Hematopoietic multipotent progenitor cell treated with erythropoietin and hydrocortisone succinate and interleukin-3 and kit ligand, for 6 days (in vitro differentiated cells): ENCODE measurements around the gene ZNRF3.
"Not testable (repeated sequence)": the region's sequence is repeated elsewhere in the genome, so short reads cannot be mapped to it uniquely, and the experiment has no call there.

Experiments
- DNase-seq: peaks from one replicate; pipeline ENCODE4 v3.0.0-alpha.2; 2015

Gene ZNRF3

GRCh38 chr22:29073618-29074275, 190.4 kb downstream of the ZNRF3 start:
- peak; percentile 58 for DNase-seq

DNA sequence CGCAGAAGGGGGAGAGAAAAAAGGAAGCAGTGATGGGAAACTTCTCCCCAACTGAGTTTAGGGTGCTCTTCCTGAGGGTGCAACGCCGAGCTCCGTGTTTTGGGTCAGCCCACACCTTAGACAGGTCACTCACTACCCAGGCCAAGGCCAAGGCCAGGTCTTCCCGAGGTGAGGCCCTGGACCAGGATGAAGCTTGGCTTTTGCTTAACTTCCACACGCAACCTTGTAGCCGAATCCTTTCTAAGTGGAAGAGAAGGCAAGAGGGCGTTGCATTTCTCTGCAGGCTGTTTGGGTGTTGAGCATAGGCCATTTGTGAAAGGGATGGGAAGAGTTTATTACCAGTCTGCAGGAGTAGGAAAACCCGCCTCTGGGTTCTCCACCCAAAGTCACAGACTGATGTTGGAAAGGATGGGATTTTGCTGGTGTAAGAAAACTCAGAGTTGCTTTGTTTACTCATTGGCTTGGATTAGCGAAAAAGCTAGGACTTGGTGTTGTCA, 191.0 kb downstream of the ZNRF3 start:
- no peak for DNase-seq

DNA sequence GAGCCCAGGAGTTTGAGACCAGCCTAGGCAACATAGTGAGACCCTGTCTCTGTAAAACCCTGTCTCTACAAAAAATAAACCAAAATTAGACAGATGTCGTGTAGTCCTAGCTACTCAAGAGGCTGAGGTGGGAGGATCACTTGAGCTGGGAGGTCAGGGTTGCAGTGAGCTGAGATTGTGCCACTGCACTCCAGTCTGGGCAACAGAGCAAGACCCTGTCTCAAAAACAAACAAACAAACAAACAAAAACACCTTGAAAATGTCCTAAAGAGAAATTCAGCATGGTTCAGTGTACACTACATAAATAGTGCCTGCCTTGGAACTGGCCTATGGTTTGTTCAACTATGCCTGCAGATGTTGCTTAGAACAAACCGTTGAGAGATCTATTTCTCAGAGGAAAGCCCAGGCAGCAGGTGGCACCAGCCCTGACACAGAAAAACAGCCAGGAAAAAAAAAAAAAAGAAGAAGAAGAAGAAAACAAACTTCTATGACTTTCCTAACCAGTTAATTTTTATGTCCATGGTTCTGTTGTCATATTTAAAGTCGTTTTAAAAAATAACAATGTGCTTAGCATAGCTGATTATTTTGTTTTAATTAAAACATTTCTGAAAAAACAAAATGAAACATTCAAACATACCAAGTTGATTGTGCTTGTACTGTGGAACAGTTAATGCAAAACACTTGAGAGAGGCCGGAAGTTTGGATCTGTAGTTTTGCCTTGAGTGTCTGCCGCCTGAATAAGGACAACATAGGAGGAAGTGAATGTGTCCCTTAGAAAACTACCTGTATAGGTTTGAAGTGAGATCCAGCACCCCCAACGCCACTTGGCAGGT, 194.9 kb downstream of the ZNRF3 start:
- DNase-seq = no peak

DNA sequence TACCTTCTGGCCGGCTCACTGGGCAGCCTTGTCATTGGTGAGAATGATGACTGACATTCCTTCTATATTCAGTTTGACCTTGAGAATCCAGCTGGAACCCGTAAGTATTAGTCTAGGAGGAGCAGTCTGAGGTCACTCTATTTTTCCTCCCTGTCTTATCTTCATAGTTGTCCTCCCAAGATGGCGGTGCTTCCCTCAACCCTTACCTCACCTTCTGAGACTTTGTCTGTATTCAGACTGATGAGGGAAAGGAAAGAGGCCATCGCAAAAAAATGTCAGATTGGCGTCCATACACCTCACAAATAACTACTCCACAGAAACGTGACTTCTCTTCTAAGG, 195.5 kb downstream of the ZNRF3 start:
- DNase-seq = no peak

GRCh38 chr22:29079218-29079901, 196.0 kb downstream of the ZNRF3 start:
- DNase-seq = peak; percentile 94

GRCh38 chr22:29080106-29080975, 197.0 kb downstream of the ZNRF3 start:
- no peak for DNase-seq

GRCh38 chr22:29081517-29082236, 198.3 kb downstream of the ZNRF3 start:
- no peak for DNase-seq

- DNase-seq = no peak
Measured at GRCh38 chr22:29082826-29083545, 199.6 kb downstream of the ZNRF3 start.

DNA sequence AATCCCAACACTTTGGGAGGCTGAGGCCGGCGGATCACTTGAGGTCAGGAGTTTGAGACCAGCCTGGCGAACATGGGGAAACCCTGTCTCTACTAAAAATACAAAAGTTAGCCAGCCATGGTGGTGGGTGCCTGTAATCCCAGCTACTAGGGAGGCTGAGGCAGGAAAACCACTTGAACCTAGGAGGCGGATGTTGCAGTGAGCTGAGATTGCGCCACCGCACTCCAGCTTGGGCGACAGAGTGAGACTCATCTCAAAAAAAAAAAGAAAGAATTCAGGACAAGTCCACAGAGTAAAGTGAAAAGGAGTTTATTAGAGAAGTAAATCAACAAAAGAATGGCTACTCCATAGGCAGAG, 200.2 kb downstream of the ZNRF3 start:
- not testable (repeated sequence) for DNase-seq

DNA sequence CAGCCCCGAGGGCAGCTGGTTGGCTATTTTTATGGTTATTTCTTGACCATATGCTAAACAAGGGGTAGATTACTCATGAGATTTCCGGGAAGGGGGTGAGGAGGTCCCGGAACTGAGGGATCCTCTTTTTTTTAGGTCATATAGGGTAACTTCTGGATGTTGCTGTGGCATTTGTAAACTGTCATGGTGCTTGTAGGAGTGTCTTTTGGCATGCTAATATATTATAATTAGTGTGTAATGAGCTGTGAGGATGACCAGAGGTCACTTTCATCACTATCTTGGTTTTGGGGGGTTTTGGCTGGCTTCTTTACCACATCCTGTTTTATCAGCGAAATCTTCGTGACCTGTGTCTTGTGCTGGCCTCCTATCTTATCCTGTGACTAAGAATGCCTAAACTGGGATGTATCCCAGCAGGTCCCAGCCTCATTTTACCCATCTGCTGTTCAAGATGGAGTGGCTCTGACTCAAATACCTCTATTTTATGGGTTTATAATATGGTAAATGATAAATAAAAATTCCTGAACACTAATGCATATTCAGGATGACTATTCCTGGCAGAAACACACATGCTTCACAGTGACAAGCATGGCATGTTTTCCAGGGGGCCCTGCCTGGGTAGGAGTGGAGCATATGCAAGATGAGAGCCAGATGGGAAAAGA, 200.7 kb downstream of the ZNRF3 start:
- DNase-seq = peak; percentile 41

- no peak for DNase-seq
Measured at GRCh38 chr22:29087012-29087411, 203.6 kb downstream of the ZNRF3 start.

DNA sequence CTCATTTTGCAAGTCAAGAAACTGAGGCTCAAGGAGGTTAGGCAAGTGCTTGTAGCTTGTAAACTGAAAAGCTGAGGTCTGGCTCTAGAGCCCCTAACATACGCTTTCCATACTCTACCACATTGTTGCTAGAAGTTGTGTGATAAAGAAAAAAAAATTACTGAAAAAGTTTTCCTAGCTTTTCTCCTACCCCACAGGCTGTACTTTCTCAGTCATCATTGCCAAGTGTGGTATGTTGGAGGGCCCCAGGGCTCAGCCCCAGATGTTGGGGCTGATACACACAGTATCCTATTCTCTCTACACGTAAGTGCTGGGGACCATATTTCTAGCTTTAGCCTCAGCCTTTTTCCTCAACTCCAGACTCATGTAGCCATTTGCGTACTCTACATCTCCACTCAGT, 205.4 kb downstream of the ZNRF3 start:
- peak; percentile 38 for DNase-seq

DNA sequence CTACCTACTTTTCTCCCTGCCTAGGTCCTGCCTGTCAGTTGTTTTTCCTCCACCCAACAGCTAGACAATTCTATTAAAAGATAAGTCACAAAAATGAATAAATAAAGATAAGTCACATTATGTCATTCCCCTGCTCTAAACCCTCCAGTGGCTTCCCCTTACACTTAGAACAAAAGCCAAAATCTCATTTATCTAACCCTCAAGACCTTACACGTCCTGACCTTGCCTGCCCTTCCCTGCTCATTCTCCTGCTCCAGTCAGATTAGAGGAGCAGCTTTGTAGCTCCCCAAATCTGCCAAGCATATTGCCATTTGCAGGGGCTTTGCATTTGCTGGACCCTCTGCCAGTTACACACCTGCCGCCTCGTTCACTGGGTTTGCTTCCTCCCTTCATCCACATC, 206.1 kb downstream of the ZNRF3 start:
- peak; percentile 55 for DNase-seq

GRCh38 chr22:29090039-29090438, 206.7 kb downstream of the ZNRF3 start:
- DNase-seq = no peak

GRCh38 chr22:29092243-29092642, 208.9 kb downstream of the ZNRF3 start:
- peak; percentile 25 for DNase-seq

- no peak for DNase-seq
Measured at GRCh38 chr22:29093030-29093429, 209.7 kb downstream of the ZNRF3 start.

DNA sequence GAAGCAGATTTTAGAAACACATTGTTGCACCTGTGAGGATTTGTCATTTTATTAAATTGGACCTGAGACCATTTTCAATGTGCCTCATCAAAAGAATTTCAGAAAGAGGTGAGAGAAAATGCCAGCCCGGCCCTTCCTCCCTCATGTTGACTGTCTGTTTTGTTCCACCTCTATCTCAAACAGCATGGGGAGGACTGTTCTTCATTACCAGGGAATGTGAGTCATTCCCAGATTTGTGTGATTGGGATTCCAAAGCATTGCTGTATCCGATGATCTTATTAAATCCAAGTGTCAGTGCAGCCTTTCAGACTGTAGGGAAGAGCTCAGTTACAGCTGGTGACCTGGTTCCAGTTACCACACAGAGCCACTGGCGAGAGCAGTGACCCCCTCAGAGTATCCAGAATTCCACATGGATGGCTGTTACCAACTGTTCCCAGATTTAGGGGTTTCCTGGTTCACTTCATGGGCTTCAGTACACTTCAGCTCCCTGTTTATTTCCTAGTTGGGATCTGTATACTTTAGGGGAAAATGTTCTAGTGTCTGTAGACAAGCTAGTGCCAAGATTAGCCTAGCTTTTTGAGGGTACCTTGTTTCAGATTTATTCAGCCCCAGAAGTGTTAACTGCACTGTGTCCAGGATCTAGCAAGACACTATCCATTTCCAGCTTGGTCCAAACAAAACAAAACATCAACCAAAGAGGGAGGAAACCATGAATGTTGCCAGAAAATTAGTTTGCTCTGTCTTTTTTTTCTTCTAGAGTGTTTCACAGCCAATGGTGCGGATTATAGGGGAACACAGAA, 210.3 kb downstream of the ZNRF3 start:
- no peak for DNase-seq

DNA sequence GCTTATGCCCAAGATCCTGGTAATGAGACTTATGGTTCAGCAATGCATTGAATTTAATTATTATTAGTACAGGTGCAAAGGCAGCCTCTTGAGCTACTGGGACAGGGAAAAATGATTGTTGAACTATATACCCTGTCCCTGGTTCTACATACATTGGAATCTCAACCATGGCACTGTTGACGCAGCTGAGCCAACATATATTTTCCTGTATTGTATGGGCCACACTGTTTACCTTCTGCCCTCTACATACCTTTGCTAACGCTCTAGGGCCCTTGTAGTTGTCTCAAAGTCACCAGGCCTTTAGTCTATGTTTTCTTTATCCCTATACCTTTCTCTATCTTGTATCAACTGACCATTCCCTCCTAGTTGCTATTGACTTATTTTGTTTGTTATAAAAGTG, 212.1 kb downstream of the ZNRF3 start:
- DNase-seq = no peak

- peak; percentile 94 for DNase-seq
Measured at GRCh38 chr22:29096736-29097669, 213.6 kb downstream of the ZNRF3 start.
